ENCODE data around the gene TCP11X1. TPM values are rescaled to one million over a fixed set of nuclear protein-coding genes. Genes with fewer than 3 reads are reported as not detected.
"Not testable (repeated sequence)": the region's sequence is repeated elsewhere in the genome, so short reads cannot be mapped to it uniquely, and the experiment has no call there.

The TCP11X1 gene
- polyA plus RNA-seq (ENCODE audit: insufficient read length): not detected

DNA sequence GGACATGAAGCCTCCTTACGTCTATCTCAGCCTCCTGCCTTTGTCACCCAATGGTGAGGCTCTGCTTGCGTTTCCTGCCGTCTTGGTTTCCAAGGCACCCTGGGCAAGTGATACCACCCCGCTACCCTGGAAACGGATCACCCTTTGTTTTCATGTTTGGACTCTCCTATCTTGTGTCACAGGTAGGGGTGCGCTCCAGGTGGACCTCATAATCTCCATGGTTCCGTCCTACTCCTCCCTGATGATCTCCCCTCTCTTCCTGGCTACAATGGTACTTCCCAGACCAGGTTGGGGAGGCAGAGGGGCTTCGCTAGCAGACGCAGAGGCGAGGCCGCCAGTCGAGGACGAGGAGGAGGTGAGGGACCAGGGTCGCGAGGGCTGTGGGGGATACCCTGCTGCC, at the start of gene TCP11X1:
TCP11X1 (plus strand) TSS at position 316 of the 400 bp plus-strand sequence.
- DNase-seq (ENCODE audit: low read depth): not testable (repeated sequence)

DNA sequence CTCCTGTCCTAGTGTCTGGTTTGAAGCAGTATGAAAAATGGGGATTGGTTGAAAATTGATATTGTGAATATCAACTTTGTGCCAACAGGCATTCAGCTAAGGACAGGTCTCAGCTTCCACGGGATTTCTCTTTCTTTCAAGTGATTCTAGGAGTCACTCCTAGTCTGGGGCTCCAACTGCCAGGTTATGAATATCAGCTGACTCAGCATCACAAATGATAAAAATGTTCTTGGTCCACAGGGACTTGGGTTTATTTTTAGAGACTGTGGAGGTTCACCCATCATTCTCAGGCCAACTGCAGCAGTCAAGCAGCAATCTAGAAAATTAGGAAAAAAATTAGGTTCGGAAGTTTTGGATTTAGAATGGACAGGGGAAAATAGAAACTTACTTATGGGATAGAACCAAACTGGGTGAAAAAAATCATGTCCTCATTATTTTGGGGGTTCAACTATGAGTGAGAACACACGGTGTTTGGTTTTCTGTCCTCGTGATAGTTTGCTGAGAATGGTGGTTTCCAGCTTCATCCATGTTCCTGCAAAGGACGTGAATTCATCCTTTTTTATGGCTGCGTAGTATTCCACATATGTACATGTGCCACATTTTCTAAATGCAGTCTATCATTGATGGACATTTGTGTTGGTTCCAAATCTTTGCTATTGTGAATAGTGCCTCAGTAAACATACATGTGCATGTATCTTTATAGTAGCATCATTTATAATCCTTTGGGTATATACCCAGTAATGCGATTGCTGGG, 29.0 kb upstream of the TCP11X1 start:
- DNase-seq (ENCODE audit: low read depth): no peak

DNA sequence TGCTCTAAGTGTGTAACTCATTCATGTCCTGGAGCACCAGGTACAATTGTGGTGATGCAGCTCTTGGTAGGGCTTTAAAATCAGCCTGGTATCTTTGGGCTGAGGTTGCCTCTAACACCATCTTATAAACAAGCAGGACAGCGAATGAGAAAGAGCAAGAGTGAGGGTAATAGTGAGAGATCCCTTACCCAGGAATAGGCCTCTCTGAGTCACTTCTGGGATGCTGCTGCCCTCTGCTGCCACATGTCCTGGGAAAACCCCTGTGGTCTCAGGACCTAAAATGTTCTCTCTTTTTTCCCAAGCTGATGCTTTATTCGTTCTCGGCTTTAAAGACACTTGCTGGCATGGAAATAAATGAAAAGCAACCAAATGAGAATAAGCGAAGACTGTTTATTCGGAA, 7.2 kb upstream of the TCP11X1 start:
- DNase-seq (ENCODE audit: low read depth): not testable (repeated sequence)

DNA sequence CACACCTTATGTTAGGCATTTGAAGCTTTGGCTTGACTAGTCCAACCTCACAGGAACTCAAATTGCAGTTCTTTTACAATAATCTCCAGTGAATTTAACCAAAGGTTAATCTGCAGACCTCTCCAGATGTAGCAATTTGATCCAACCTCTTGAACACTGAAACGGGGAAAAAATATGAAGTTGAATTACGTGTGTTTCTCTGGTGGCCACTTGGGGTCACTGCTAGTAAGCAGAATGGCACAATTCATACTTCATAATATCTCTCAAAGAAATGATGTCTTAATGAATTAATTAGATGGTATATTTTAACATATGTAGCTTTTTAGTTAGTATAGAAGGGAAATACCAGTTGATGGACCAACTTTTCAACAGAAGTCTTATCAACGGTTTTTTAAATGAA, 1.4 kb downstream of the TCP11X1 start:
- DNase-seq (ENCODE audit: low read depth): not testable (repeated sequence)

DNA sequence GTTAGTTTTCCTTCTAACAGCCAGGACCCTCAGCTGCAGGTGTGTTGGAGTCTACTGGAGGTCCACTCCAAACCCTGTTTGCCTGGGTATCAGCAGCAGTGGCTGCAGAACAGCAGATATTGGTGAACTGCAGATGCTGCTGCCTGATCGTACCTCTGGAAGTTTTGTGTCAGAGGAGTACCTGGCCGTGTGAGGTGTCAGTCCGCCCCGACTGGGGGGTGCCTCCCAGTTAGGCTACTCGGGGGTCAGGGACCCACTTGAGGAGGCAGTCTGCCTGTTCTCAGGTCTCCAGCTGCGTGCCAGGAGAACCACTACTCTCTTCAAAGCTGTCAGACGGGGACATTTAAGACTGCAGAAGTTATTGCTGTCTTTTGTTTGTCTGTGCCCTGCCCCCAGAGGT, 20.6 kb downstream of the TCP11X1 start:
- not testable (repeated sequence) for DNase-seq (ENCODE audit: low read depth)

DNA sequence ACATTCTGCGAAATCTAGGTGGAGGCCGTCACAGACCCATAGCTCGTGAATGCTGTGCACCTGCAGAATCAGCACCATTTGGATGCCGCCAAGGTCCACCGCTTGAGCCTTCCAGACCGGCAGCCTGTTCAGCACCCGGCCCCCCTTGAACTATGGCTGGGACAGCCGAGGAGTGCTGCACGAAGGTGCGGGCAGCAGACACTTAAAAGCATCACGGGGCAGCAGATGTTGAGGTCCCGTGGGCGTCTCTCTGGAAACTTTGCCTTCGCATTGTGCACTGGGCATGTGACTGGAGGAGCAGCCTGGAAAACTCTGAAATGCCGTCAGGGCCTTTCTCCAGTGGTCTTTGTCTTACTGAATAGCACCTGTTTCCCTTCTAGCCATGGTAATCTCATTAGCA, 25.2 kb downstream of the TCP11X1 start:
- DNase-seq (ENCODE audit: low read depth): not testable (repeated sequence)

DNA sequence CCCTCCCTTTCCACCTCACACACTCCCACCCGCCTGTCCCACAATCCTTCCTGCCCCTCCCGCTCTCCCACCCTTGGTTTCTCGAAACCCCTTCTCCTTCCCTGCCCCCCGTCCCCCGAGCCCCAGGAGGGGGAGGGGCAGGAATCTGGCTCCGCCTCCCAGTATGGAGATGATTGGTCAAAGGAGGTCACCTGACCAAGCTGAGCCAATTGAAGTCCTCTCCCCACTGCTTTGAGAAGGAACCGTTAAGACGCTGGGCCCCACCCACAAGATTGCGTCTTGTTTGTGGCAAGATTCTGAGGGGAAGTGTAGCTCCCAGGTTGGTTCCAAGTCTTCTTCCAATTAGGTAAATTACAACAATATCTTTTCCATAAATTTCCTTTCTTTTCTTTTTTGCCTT, 31.8 kb downstream of the TCP11X1 start, which contains the start of gene NXF2:
NXF2 (plus strand) TSS at position 275 of the 400 bp plus-strand sequence. CDS start 59,912 bp downstream, outside the sequence.
- DNase-seq (ENCODE audit: low read depth): not testable (repeated sequence)

DNA sequence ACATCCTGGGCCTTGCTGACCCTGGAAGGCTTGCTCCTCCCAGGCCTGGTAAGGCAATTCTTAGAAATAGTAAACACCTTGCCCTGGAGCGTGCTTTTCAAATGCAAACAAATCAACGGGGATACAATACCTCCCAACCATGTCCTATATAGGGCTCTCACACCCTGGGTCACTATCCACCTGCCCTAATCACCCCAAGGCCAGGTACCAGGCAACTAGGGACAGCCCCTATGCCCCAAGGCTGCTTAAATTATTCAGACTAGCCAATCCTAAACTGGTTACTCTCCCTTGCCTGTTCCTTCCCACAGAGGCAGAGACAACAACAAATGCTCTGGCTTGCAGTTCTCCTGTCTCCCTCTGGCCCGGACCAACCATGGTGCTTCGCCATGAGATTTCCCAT, 57.1 kb downstream of the TCP11X1 start:
- DNase-seq (ENCODE audit: low read depth): not testable (repeated sequence)

Other genes with a start within 250 kb of the TCP11X1 start
- 0.28 TPM for gene TCEAL2, start 89.6 kb upstream of the TCP11X1 start, polyA plus RNA-seq (ENCODE audit: insufficient read length)
- gene TCEAL6, start 72.8 kb upstream of the TCP11X1 start, polyA plus RNA-seq (ENCODE audit: insufficient read length): not detected
- gene BEX5, start 59.3 kb upstream of the TCP11X1 start, polyA plus RNA-seq (ENCODE audit: insufficient read length): not detected
- gene NXF2, start 31.9 kb downstream of the TCP11X1 start, polyA plus RNA-seq (ENCODE audit: insufficient read length): not detected
- gene NXF2B, start 224.7 kb downstream of the TCP11X1 start, polyA plus RNA-seq (ENCODE audit: insufficient read length): not detected